ENCODE results near the gene ABLIM1.

Gene ABLIM1

GRCh38 chr10:114470956-114471905 is 186.8 kb downstream of the ABLIM1 start:
- no peak overlapping the region for H3K4me3 ChIP-seq (ENCODE audit: low read depth, low read length)

GRCh38 chr10:114470361-114470760 is 187.7 kb downstream of the ABLIM1 start:
- no peak for TF ChIP-seq CTCF (IDR thresholded peaks at IDR 0.05; ENCODE audit: borderline replicate concordance, insufficient read depth, low read depth, low read length)
- no peak overlapping the region for H3K4me3 ChIP-seq (ENCODE audit: low read depth, low read length)

More at GRCh38 chr10:114470956-114471905, 186.8 kb downstream of the ABLIM1 start:
- peak; percentile 73 for TF ChIP-seq CTCF (IDR thresholded peaks at IDR 0.05; ENCODE audit: borderline replicate concordance, insufficient read depth, low read depth, low read length)

- H3K4me3 ChIP-seq (ENCODE audit: low read depth, low read length) = no peak overlapping the region
- peak; percentile 53 for TF ChIP-seq CTCF (IDR thresholded peaks at IDR 0.05; ENCODE audit: borderline replicate concordance, insufficient read depth, low read depth, low read length)
Measured at GRCh38 chr10:114458955-114459354, 199.1 kb downstream of the ABLIM1 start.

GRCh38 chr10:114458216-114458920 is 199.7 kb downstream of the ABLIM1 start:
- H3K4me3 ChIP-seq (ENCODE audit: low read depth, low read length) = no peak overlapping the region
- no peak for TF ChIP-seq CTCF (IDR thresholded peaks at IDR 0.05; ENCODE audit: borderline replicate concordance, insufficient read depth, low read depth, low read length)

- TF ChIP-seq CTCF (IDR thresholded peaks at IDR 0.05; ENCODE audit: borderline replicate concordance, insufficient read depth, low read depth, low read length) = no peak
- no peak overlapping the region for H3K4me3 ChIP-seq (ENCODE audit: low read depth, low read length)
Measured at GRCh38 chr10:114453576-114453975, 204.5 kb downstream of the ABLIM1 start.

- H3K4me3 ChIP-seq (ENCODE audit: low read depth, low read length) = no peak overlapping the region
- TF ChIP-seq CTCF (IDR thresholded peaks at IDR 0.05; ENCODE audit: borderline replicate concordance, insufficient read depth, low read depth, low read length) = no peak
Measured at GRCh38 chr10:114448897-114449296, 209.2 kb downstream of the ABLIM1 start.

Data from GM12875 (cell line).